Inferior parietal cortex (tissue), 1 donor: ENCODE data around the gene ZNF532.
"Not testable (repeated sequence)": the region's sequence is repeated elsewhere in the genome, so short reads cannot be mapped to it uniquely, and the experiment has no call there.

Experiments used
- DNase-seq: peaks from one replicate; pipeline ENCODE4 v3.0.0-alpha.2; 2016; ENCODE audit errors: extremely low spot score

ZNF532 gene

DNA sequence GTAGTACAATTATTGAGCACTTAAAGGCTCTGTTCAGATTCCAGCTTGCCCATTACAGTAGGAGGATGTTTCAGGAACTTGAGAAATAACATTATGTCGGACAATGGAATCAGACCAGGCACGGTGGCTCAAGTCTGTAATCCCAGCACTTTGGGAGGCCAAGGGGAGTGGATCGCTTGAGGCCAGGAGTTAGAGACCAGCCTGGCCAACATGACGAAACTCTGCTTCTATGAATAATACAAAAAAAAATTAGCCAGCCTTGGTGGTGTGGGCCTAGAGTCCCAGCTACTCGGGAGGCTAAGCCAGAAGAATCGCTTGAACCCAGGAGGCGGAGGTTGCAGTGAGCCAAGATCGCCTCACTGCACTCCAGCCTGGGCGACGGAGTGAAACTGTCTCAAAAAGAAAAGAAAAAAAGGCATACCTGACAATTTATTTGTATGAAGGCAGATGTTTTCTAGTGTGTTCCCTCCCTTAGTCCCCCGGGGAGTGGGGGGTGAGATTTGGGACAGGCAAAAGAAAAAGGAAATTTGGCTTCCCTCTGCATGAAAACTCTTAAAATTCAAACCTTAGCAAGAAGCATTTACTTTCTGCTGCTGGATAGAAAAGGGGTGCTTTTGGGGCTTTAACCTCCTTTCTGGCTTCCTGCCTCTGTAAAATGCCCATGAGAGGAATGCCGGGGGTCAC lies 13.7 kb upstream of the ZNF532 start:
- no peak for DNase-seq

DNA sequence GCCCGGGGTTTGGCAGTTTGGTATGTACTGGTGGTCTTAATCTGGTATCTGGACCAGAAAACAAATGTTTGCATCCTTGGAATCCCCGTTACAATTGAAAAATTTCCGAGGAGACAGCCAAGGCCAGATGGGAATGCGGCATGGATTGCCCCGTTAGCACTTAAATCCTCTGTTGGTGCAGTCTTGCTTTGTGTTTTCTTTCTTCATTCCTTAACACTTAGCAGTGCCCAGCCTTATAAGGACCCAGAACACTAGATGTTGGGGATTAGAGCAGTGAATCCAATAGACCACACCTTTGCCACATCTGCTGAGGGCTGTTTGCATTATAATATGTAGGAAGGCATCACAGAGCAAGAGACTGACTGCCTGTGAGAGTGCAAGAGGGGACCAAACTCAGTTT lies 12.8 kb upstream of the ZNF532 start:
- no peak for DNase-seq

- DNase-seq: no peak
Observed at GRCh38 chr18:58852629-58853028, 12.0 kb upstream of the ZNF532 start.

DNA sequence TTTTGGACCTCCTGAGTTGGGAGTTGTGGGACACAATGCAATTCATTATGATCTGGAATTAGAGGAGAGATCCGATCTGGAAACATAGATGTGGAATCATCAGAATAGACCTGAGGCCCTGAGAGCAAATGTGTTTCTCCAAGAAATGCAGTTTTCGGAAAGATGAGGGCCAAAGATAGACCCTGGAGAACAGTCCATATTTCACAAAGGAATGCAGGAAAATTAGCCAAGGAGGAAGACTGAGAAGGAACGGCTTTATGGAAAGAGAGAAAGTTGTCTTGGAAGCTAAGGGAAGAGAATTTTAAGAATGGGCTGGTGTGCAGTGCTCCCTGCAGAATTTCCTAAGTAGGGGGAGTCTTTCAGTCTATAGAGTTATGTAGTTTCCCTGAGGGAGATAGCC lies 11.1 kb upstream of the ZNF532 start:
- DNase-seq: no peak

- DNase-seq: not testable (repeated sequence)
Observed at GRCh38 chr18:58855521-58855920, 9.2 kb upstream of the ZNF532 start.

- DNase-seq: no peak
Observed at GRCh38 chr18:58856881-58857280, 7.8 kb upstream of the ZNF532 start.

DNA sequence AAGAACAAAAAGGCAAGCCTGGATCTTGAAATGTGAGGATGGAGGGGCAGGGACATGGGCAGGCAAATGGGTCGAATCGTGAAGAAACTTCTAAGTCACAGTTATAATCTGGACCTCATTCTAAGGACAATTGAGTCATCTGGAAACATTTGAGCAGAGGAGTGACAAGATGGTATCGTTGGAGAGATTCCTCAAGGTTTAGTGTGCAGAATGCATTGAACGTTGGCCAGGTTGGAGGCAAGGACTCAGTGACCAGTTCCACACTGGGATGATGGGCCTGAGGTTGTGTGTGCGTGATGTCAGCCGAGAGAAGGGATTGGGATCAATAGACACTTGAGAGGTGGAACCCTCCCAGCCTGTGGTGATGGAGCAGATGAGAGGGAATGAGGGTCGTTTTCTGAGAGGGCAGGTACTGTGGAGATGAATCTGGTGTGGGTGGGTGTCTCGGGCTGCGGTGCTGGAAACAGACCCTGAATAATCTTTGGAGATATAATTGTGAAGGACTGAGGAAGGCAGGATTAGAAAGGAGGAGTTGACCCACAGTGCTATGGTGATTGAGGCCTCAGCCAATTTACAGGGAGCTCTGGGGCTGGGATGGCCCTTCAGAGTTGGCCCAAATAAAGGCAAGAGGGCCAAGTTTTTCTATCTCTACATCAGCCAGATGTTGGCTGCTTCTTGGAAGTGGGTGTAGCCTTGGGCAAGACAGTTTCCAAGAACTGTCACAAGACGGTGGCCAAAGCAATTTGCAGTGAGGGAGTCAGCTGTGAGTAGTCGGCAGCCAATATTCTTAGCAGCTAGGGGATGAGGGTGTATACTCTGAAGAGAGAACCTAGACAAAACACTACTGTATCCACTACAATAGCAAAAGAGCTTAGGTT lies 5.8 kb upstream of the ZNF532 start:
- DNase-seq: no peak

- DNase-seq: no peak
Observed at GRCh38 chr18:58859907-58860306, 4.8 kb upstream of the ZNF532 start.

GRCh38 chr18:58860747-58861231 lies 3.9 kb upstream of the ZNF532 start:
- peak; percentile 72 for DNase-seq

DNA sequence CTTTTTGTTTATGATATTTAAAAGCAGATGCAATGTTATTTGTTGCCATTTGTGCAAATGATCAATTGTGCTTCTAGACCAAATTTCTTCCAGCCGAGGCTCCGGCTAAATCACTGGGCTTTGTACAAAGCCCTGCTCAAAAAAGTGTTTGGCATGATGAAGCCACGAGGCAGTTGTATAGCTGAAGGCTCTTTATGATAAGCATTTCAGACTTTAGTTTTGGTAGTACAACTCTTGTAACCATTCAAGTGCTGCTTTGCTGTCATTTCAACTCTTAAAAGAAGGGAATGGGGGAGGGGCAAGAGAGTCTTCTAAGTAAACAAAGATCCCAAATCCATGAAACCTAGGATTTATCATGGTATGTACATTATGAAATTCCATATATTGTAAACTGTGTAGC lies 3.3 kb upstream of the ZNF532 start:
- DNase-seq: peak; percentile 71

- DNase-seq: no peak
Observed at GRCh38 chr18:58861861-58862301, 2.8 kb upstream of the ZNF532 start.

GRCh38 chr18:58862356-58862755 lies 2.3 kb upstream of the ZNF532 start:
- DNase-seq: no peak

GRCh38 chr18:58862851-58863538 lies 1.7 kb upstream of the ZNF532 start:
- peak; percentile 69 for DNase-seq

GRCh38 chr18:58863539-58864145 lies 1.0 kb upstream of the ZNF532 start:
- DNase-seq: no peak

DNA sequence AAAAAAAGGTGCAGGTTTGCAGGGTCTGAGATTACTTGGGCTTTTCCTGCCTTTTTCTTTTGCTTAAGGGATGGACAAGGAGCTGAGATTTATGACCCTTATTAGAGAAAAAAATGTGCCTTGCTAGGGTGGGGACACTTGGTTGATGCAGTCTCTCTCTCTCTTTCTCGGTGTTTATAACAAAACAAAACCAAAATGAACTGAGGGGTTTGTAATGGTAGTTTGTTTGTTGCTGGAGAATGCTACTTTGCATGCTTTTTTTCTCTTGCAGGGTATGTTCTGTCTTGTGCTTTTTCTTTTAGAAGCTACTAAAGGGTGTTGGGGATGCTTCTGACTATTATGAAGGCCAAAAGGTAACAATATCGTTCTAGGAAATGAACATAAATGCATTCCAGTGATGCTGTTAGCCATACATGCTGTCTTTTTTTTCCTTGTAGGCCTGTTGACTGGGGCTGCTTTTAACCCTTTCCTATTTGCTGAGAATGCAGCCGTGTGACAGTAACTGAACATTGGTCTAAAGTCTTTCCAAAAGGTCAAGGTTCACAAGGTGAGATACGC lies 435 bp downstream of the ZNF532 start:
- no peak for DNase-seq

- DNase-seq: no peak
Observed at GRCh38 chr18:58865701-58866065, 1.0 kb downstream of the ZNF532 start.

GRCh38 chr18:58866066-58866772 lies 1.5 kb downstream of the ZNF532 start:
- DNase-seq: no peak

- no peak for DNase-seq
Observed at GRCh38 chr18:58866773-58867150, 2.1 kb downstream of the ZNF532 start.

- DNase-seq: no peak
Observed at GRCh38 chr18:58867281-58867961, 2.7 kb downstream of the ZNF532 start.

DNA sequence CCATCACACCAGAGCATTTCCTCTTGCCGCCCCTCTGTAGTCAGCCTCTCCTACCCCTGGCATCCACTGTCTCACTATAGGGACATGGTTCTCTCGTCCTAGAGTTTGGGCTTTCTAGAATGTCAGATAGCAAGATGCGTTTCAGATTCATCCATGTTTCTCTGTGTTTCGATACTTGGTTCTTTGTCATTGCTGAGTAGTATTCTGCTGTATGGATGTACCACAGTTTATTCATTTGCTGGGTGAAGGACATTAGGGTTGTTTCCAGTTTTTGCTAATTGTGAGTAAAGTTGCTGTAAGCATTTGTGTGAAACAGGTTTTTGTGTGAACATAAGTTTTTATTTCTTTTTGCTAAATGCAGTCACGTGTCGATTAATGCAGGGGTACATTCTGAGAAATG lies 3.8 kb downstream of the ZNF532 start:
- no peak for DNase-seq
